HepG2 (cell line): ENCODE measurements around the gene CTPS2. TPM values are rescaled to one million over a fixed set of nuclear protein-coding genes. Genes with fewer than 3 reads are reported as not detected.

Experiments used
- ATAC-seq: fragments of 200-7000 bp; cut with Tn5 transposase; 3 replicates; pipeline ENCODE4 v1.9.1; 2020; ENCODE audit warnings: mild to moderate bottlenecking, moderate library complexity
- BruUV-seq: library from RNA; stranded (reverse); fragments of 400-500 nt; replicated peaks from 2 replicates; lab custom pipeline; 2021; lab: Mats Ljungman, UMichigan
- CTCF ChIA-PET: fragments of 300-600 bp; formaldehyde crosslinking; extraction: SDS; loops from one replicate; lab custom pipeline; 2021; ENCODE audit warnings: low total read pairs, inconsistent platforms, low intra/inter-chr PET ratio; lab: Yijun Ruan, JAX
- POLR2A ChIA-PET: fragments of 350-600 bp; sonication (Branson Sonifier 250); formaldehyde crosslinking; loops from one replicate; lab custom pipeline; 2020; ENCODE audit warnings: antibody characterized with exemption, inconsistent platforms; lab: Yijun Ruan, JAX
- DNase-seq: peaks from one replicate; pipeline ENCODE4 v3.0.0-alpha.2; 2015; ENCODE audit warnings: low spot score
- FAIRE-seq: peaks from 3 replicates; lab custom pipeline; 2011; peaks lifted over from hg19 to GRCh38; lab: Jason Lieb, UNC
- H2AFZ ChIP-seq: one replicate; pipeline ENCODE4 v1.6.1; 2011; ENCODE audit warnings: low read length, inconsistent platforms
- H3K27ac ChIP-seq: fragments of 300-600 bp; 3 replicates; pipeline ENCODE4 v1.8.0; 2011; ENCODE audit warnings: mixed run types, mild to moderate bottlenecking, mixed read lengths, low read length, inconsistent platforms; ENCODE audit not compliant: insufficient read depth; ENCODE audit errors: extremely low read length
- H3K27me3 ChIP-seq, 2 experiments: fragments of 200-600 bp in 1 of 2; 2 replicates in 1 of 2; 3 replicates in 1 of 2; pipeline versions ENCODE4 v1.6.0 to v1.8.0; 2011; ENCODE audit warnings: low read length in 2 of 2, mild to moderate bottlenecking in 2 of 2, moderate library complexity in 2 of 2, inconsistent platforms in 1 of 2; ENCODE audit not compliant: insufficient read depth in 2 of 2, control insufficient read depth in 1 of 2
- H3K36me3 ChIP-seq, 2 experiments: fragments of 200-600 bp in 1 of 2; replicated peaks in 1 of 2; 2 replicates in 1 of 2; 3 replicates in 1 of 2; pipeline versions ENCODE4 v1.5.1 to v1.8.0; 2011; ENCODE audit warnings: low read length in 2 of 2, inconsistent platforms in 1 of 2; ENCODE audit not compliant: insufficient read depth in 2 of 2, control insufficient read depth in 1 of 2
- H3K4me1 ChIP-seq: 2 replicates; pipeline ENCODE4 v1.5.1; 2012; ENCODE audit warnings: low read length, inconsistent platforms; ENCODE audit not compliant: insufficient read depth
- H3K4me2 ChIP-seq: 2 replicates; pipeline ENCODE4 v1.6.0; 2011; ENCODE audit warnings: low read depth, low read length, inconsistent platforms
- H3K4me3 ChIP-seq, 3 experiments: fragments of 200-600 bp in 1 of 3; sonication (generic), shearing (Covaris generic) in 1 of 3; replicated peaks in 1 of 3; 2 replicates each; pipeline ENCODE4 v1.5.1; 2011 to 2016; ENCODE audit warnings: low read length in 3 of 3, inconsistent platforms in 2 of 3, low read depth in 2 of 3, mild to moderate bottlenecking in 2 of 3, control low read depth in 1 of 3, mixed read lengths in 1 of 3; ENCODE audit not compliant: insufficient read depth in 1 of 3
- H3K79me2 ChIP-seq: one replicate; pipeline ENCODE4 v1.6.1; 2011; ENCODE audit warnings: low read length, inconsistent platforms; ENCODE audit not compliant: insufficient read depth
- H3K9ac ChIP-seq: 2 replicates; pipeline ENCODE4 v1.6.0; 2011; ENCODE audit warnings: mild to moderate bottlenecking, low read depth, low read length, inconsistent platforms; ENCODE audit not compliant: insufficient read depth
- H3K9me3 ChIP-seq: 2 replicates; pipeline ENCODE4 v1.5.1; 2012; ENCODE audit warnings: mild to moderate bottlenecking, low read length
- H4K20me1 ChIP-seq: 2 replicates; pipeline ENCODE4 v1.6.0; 2011; ENCODE audit warnings: inconsistent platforms, mild to moderate bottlenecking, low read length, moderate library complexity; ENCODE audit not compliant: insufficient read depth
- MXD4 ChIP-seq: IDR thresholded peaks from 2 replicates; pipeline ENCODE4 v1.6.1; 2016; ENCODE audit warnings: mild to moderate bottlenecking, missing biosample characterization, missing genetic modification reagents
- ZNF776 ChIP-seq: sonication (generic); formaldehyde crosslinking; IDR thresholded peaks from 2 replicates; pipeline ENCODE4 v1.4.0; 2020; ENCODE audit warnings: mild to moderate bottlenecking, missing genetic modification reagents
- WGBS: methylation state at CpG from one replicate; pipeline ENCODE4 v1.1.6; 2017; ENCODE audit warnings: low lambda C conversion rate; 5-methylcytosine and 5-hydroxymethylcytosine counted together
- in situ Hi-C: cut with HindIII; loops from 2 replicates; pipeline ENCODE4 v1.10.0; 2017; ENCODE audit warnings: low pct_unique_long_range_greater_than_20kb; ENCODE audit not compliant: extremely low pct_ligation_motif_present
- intact Hi-C: fragments of 100-400 bp; cut with micrococcal nuclease; formaldehyde crosslinking; loops from one replicate; pipeline ENCODE4 v1.10.0; 2022; ENCODE audit not compliant: unreplicated experiment
- polyA plus RNA-seq, 8 experiments: library from polyadenylated mRNA; depleted of rRNA in 3 of 8; stranded (reverse) in 7 of 8; unstranded in 1 of 8; fragments of >200 nt; fragmentation: Illumina TruSeq in 4 of 8; extraction: Trizol in 4 of 8; gene quantifications; 2 replicates each; pipeline versions ENCODE4 v1.2.1 to v1.2.3, GENCODE V29; 2011 to 2016; ENCODE audit warnings: low read depth in 4 of 8, missing spikeins in 1 of 8, mixed read lengths in 1 of 8; ENCODE audit not compliant: insufficient read depth in 1 of 8
- total RNA-seq, 5 experiments: library from RNA; depleted of rRNA; stranded (reverse); fragments of >200 nt; fragmentation: Illumina TruSeq; extraction: Trizol; gene quantifications; 2 replicates each; pipeline ENCODE4 v1.2.3, GENCODE V29; 2016; ENCODE audit warnings: low read depth in 1 of 5
- TF ChIP-seq, protein P1 (sequence below): sonication (generic); formaldehyde crosslinking; IDR thresholded peaks from 2 replicates; pipeline ENCODE4 v1.8.1; 2023; ENCODE audit warnings: mild to moderate bottlenecking, missing genetic modification reagents
- TF ChIP-seq, protein P2 (sequence below): IDR thresholded peaks from 2 replicates; pipeline ENCODE4 v1.6.1; 2016
- TF ChIP-seq, protein P3 (sequence below): sonication (generic); formaldehyde crosslinking; IDR thresholded peaks from 2 replicates; pipeline ENCODE4 v1.5.0; 2020; ENCODE audit warnings: mild to moderate bottlenecking, low read depth, missing genetic modification reagents, borderline replicate concordance

Gene CTPS2
- total and polyA plus RNA-seq, 2 of the 13 experiments (the other 11 are each of a cell fraction or from before 2014, with no cell fraction given): 10.3 to 26.1 TPM

DNA sequence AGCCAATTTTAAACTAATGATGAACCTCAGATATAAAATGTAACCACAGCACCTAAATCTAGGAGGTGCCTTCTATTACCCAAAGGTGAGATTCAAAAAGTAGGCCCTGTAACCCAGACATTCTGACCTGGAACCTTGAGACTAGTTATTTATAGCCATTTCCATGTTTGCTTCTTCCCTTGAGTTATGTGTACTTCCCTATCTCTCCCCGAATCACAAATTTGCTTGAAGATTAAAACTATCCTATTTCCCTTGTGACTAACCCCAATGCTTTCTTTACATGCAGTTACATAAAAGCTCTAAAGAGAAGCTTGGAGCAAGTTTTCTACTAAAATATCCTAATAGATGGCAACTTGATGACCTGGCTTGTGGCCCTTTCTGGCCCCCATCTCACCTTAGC lies 95.1 kb downstream of the CTPS2 start:
- H3K4me1 ChIP-seq: no peaks in the 10 kb centered on the region
- TF ChIP-seq, protein P1, sequence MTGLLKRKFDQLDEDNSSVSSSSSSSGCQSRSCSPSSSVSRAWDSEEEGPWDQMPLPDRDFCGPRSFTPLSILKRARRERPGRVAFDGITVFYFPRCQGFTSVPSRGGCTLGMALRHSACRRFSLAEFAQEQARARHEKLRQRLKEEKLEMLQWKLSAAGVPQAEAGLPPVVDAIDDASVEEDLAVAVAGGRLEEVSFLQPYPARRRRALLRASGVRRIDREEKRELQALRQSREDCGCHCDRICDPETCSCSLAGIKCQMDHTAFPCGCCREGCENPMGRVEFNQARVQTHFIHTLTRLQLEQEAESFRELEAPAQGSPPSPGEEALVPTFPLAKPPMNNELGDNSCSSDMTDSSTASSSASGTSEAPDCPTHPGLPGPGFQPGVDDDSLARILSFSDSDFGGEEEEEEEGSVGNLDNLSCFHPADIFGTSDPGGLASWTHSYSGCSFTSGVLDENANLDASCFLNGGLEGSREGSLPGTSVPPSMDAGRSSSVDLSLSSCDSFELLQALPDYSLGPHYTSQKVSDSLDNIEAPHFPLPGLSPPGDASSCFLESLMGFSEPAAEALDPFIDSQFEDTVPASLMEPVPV (CRISPR knock-in tag): no peak
- no peak for TF ChIP-seq MXD4
- no peak for TF ChIP-seq ZNF776
- TF ChIP-seq, protein P2, sequence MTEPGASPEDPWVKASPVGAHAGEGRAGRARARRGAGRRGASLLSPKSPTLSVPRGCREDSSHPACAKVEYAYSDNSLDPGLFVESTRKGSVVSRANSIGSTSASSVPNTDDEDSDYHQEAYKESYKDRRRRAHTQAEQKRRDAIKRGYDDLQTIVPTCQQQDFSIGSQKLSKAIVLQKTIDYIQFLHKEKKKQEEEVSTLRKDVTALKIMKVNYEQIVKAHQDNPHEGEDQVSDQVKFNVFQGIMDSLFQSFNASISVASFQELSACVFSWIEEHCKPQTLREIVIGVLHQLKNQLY (CRISPR knock-in tag): no peak
- TF ChIP-seq, protein P3, sequence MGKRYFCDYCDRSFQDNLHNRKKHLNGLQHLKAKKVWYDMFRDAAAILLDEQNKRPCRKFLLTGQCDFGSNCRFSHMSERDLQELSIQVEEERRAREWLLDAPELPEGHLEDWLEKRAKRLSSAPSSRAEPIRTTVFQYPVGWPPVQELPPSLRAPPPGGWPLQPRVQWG (CRISPR knock-in tag): no peak
- ChIA-PET CTCF (no interaction called here), POLR2A (no interaction called here)
- H3K27me3 ChIP-seq: no peaks in the 10 kb centered on the region
- H4K20me1 ChIP-seq: no peaks in the 10 kb centered on the region
- no peak overlapping the region for H3K27ac ChIP-seq
- FAIRE-seq (no peak), ATAC-seq (no peak), DNase-seq (no peak)
- H2AFZ ChIP-seq: no peak overlapping the region
- no TSS peak for BruUV-seq
- 100% methylated on average over 1 of the region's 1 CpG for WGBS
- H3K79me2 ChIP-seq: no peaks in the 10 kb centered on the region
- H3K4me3 ChIP-seq: no peak overlapping the region
- H3K4me2 ChIP-seq: no peak overlapping the region
- peaks cover 0 to 7% of the 10 kb centered on the region in 2 experiments; a peak in 3 of 5 replicates for H3K36me3 ChIP-seq
- in situ Hi-C loops: no loop called here
- no peaks in the 10 kb centered on the region for H3K9me3 ChIP-seq
- H3K9ac ChIP-seq: no peak overlapping the region
- intact Hi-C loops: no loop called here
